Epidermal melanocyte (primary cell): ENCODE data around the gene GID4.

Experiments
- DNase-seq: peaks from one replicate; pipeline ENCODE4 v3.0.0; 2011; ENCODE audit warnings: low spot score; ENCODE audit not compliant: insufficient read length

Gene GID4

GRCh38 chr17:18043491-18043890, 4.3 kb downstream of the GID4 start:
- no peak for DNase-seq

DNA sequence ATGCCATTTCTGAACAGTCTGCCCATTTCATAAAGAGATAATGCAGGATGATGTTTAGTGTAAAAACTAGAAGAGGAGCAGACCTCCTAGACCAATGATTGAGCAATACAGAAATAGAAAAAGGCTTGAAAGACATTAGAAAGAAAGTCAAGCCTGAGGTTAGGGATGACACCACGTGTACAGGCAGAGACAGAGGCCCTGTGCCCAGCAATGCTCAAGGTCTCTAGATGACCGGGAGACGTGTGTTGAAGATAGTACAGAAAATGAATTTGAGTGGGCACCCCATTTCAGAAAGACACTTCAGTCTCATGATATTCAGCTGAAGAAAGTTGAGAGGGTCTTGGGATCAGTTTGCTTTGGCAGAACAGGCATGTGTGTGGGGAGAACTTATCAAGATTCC, 5.4 kb downstream of the GID4 start:
- DNase-seq = no peak

GRCh38 chr17:18045691-18046350, 6.6 kb downstream of the GID4 start:
- no peak for DNase-seq

GRCh38 chr17:18055597-18055996, 16.4 kb downstream of the GID4 start:
- no peak for DNase-seq

- DNase-seq = no peak
Observed at GRCh38 chr17:18056214-18056613, 17.0 kb downstream of the GID4 start.

GRCh38 chr17:18059283-18059682, 20.1 kb downstream of the GID4 start:
- no peak for DNase-seq

- no peak for DNase-seq
Observed at GRCh38 chr17:18064053-18064452, 24.8 kb downstream of the GID4 start.

- DNase-seq = no peak
Observed at GRCh38 chr17:18065546-18065945, 26.3 kb downstream of the GID4 start.

- DNase-seq = no peak
Observed at GRCh38 chr17:18066866-18067265, 27.7 kb downstream of the GID4 start.

DNA sequence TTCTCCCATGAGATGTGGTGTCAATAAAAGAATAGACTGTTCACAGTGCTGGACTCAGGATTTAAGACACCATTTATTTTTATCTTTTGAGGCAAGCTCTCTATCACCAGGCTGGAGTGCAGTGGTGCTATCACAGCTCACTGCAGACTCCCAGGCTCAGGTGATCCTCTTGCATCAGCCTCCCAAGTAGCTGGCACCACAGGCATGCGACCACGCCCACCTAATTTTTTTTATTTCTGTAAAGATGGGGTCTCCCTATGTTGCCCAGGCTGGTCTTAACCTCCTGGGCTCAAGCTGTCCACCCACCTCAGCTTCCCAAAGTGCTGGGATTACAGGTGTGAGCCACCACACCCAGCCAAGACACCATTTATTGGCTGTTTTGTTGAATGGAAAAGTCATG, 29.9 kb downstream of the GID4 start:
- DNase-seq = no peak

DNA sequence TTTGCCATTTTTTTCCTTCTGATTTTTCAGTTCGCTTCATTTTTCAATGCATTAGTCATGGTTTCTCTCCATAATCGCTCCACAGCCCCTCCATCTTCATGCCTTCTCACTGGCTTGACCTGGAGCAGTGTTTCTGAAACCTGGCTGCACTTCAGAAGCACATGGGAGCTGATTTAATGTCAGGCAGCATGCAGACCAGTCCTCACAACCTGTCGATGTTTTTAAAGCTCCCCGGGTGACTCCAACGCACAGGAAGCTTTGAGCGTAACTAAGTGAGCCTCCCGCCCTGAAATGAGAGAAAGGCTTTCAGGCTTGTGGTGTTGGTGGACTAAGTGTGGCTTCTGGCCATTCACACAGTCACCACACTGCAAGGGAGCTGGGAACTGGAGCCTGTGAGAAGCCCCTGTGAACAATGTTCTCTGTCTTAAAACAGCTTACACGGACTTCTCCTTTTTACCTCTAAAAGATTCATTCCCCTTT, 31.7 kb downstream of the GID4 start:
- no peak for DNase-seq

- DNase-seq = no peak
Observed at GRCh38 chr17:18071751-18072150, 32.5 kb downstream of the GID4 start.

GRCh38 chr17:18074566-18075272, 35.5 kb downstream of the GID4 start:
- DNase-seq = no peak

GRCh38 chr17:18076936-18077335, 37.7 kb downstream of the GID4 start:
- DNase-seq = no peak

DNA sequence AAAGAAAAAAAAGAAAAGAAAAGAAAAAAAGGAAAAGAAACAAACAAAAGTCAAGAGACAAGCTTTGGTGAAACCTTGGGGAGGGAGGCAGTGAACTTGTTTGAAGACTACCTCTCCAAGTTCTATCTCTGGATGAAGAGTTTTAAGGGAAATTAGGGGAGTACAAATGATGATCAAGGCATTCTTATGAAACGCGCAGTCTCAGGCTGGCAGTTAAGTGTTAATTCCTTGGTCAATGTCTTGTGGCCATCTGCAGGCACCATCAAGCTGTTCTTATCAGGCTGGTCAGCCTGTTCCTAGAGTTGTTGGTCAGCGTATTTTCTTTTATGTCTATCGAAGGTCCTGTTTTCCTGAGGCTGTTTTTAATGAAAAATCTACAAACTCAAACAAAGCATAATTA, 40.3 kb downstream of the GID4 start:
- no peak for DNase-seq

GRCh38 chr17:18084256-18084655, 45.0 kb downstream of the GID4 start:
- no peak for DNase-seq

GRCh38 chr17:18087610-18088491, 48.6 kb downstream of the GID4 start, which contains the start of gene DRG2:
TSS of gene DRG2 (plus strand) at chr17:18087948. CDS start at chr17:18088024, 76 bp downstream.
- DNase-seq = peak; percentile 90

- no peak for DNase-seq
Observed at GRCh38 chr17:18089613-18090012, 50.4 kb downstream of the GID4 start.

DNA sequence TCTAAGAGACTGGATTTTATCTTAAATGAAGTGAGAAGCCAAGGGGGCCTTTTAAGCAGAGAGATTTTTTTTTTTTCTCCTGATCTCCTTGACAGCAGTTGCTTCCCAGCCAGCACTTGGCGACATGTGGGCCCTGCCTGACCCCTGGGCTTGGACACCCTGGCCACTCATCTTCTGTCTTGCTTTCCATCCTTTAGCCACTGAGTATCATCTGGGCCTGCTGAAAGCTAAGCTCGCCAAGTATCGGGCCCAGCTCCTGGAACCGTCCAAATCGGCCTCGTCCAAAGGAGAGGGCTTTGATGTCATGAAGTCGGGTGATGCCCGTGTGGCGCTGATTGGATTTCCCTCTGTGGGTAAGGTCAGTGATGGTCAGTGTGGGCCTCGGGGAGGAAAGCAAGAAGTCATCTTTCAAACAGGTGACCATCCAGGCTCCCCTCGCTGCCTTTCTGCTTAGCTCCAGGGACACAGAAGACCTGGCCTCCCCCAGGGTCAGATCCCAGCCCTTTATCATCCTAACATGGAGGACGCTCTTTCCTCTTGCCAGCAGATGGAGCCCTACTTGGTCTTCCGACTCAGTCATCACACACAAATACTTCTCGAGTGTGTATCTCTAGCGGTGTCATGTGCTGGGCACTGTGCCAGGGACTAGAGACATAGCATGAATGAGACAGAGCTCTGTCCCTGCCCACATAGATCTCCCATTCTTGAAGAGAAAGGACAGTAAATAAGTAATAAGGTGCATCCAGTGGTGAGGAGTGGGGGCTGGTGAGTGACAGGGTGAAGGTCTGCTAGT, 54.6 kb downstream of the GID4 start:
- DNase-seq = no peak

DNA sequence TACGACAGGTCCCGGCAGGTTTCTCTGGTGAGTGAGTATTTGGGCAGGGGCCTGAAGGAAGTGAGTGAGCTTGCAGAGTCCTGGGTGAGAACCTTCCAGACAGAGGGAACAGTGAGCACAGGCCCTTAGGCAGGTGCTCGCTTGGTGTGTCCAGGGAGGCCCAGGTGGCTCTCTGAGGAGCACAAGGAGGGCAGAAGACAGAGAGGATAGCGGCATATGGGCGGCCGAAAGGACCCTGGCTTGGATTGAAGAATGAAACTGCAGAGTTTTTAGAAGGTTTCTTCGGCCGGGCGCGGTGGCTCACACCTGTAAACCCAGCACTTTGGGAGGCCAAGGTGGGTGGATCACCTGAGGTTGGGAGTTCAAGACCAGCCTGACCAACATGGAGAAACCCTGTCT, 55.2 kb downstream of the GID4 start:
- DNase-seq = no peak

DNA sequence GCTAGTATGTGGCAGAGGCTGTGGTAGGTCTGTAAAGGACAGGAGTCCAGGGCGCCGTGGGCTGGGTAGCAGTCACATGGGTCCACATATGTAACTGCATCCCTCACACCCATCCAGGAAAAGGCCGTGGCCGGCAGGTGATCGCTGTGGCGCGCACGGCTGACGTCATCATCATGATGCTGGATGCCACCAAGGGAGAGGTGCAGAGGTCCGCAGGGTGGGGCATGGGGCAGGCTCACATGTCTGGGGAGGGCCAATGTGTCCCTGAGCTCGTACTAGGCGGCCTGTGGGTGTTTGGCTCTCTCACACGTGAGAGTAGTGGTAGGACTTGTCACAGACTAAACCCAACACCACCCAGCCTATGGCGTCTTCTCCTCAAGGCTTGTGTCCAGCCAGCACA, 60.3 kb downstream of the GID4 start:
- no peak for DNase-seq
